ENCODE data around the gene ADCY5.

The ADCY5 gene

DNA sequence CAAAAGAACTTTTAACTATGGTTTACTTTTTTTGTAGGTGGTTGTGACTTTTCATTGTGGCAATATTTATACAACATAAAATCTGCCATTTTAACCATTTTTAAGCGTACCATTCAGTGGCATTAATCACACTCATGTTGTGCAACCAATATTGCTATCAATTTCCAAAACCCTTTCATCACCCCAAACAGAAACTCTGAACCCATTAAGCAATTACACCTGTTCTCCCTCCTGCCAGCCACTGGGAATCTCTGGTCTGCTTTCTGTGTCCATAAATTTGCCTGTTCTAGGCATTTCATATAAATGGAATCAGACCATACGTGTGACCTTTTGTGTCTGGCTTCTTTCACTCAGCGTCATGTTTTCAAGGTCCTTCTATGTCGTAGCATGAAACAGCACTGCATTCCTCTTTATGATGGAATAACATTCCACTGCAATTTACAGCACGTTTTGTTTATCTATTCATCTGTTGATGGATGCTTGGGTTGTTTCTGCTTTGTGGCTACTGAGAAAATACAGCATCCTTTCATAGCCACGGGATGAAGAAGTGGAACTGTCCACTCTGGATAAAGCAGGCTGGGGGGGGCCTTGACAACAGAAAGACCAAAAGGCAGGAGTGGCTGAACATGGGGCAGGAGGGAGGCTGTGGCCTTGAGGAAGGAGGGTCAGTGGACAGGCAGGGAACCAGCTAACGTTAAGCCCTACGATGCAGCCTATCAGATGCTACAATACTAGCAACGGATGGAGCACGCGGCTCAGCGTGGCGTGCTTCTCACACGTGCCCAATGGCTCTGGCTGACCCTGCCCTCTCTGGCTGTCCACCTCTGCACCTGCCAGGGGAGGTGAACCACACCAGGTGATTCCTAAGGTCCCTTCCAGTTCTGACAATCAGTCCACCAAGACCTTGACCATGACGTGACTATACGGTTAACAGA is 136.3 kb downstream of the ADCY5 start:
- DNase-seq (ENCODE audit: low read depth in 4 of 4, low spot score in 1 of 4), result no peak

DNA sequence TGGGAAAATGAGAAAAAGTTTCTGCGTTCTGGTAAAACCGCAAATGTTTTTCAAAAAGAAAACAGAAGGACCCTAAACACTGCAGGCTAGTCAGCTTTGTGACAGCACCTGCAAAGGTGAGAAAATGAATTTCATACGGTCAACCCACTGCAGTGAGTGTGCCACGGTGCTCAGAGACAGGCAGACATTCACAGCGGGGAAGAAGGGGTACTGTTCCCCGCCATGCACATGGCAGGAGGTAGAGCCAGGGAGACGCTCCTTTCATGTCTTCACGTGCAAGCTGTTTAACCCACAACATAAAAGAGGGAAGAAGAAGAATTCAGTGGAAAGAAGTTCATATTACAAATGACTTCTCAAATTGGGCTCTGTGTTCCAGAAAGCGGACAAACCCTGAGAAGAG is 137.7 kb downstream of the ADCY5 start:
- DNase-seq (ENCODE audit: low read depth in 4 of 4, low spot score in 1 of 4), result no peak

DNA sequence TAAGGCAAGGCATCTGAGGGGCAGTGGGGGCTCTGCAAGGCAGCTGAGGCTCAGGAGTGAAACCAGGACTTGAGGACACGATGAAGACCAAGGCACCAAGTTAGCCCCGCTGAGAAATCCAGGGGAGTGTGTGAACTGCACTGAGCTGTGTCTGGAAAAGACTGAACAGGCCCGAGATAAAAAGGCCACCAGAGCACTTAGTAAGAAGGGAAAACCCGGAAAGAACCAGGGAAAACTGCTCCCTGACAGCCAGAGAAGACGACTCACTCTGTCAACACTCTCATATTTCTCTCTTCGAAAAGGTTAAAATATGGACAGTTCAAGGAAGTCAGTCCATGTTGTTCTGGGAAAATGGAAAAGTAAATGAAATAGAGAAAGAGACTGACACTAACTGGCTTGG is 138.1 kb downstream of the ADCY5 start:
- no peak for DNase-seq (ENCODE audit: low read depth in 4 of 4, low spot score in 1 of 4)

DNA sequence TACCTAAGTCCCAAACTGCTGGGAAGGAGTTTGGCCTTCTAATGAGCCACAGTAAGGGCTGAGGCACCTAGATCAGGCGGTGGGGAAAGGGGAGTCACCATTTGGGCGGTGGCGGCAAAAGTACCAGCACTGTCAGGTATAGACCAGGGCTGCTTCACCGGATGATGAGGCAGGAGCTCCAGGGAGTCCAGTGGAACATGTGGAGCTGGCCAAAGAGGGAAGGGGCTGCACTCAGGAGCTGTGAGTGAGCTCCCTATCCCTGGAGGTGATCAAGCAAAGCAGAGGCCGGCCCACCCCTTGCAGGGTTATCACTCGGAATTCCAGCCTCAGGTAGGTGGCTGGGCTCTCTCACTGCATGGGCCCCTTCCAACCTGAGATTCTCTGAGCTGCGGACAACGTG is 138.7 kb downstream of the ADCY5 start:
- no peak for DNase-seq (ENCODE audit: low read depth in 4 of 4, low spot score in 1 of 4)

DNA sequence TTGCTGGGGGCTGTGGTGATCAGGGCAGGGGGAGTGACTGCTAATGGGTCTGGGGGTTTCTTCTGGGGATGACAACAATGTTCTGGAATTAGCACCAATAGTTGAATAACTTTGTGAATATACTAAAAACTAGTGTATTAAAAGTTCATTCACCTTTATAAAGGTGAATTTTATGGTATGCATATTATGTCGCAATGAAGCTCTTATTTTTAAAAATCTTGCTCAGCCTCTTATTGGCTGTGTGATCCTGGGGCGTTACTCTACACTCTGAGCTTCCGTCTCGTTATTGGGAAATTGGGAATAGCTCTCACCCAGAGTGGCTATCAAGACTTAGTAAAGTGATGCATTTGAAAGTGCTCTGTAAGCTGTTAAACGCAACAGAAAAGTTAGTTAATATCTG is 141.8 kb downstream of the ADCY5 start:
- no peak for DNase-seq (ENCODE audit: low read depth in 4 of 4, low spot score in 1 of 4)

DNA sequence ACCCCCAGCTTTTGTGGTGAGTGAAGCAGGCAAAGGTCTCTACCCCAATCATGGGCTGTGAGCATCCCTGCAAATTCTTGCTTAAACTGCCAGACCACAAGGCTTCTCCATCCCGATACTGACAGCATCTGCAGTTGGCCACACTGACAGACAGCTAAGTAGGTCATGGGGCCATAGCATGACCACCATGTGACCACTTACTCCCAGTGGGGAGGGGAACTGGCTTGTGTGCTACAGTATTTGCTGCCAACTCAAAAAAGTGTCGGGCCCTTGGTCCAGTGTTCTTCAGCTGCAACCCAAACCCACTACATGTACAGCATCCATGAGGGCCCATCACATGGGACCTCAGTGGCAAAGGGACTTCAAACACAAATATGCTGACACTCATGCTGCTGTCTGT is 143.7 kb downstream of the ADCY5 start:
- DNase-seq (ENCODE audit: low read depth in 4 of 4, low spot score in 1 of 4), result no peak

DNA sequence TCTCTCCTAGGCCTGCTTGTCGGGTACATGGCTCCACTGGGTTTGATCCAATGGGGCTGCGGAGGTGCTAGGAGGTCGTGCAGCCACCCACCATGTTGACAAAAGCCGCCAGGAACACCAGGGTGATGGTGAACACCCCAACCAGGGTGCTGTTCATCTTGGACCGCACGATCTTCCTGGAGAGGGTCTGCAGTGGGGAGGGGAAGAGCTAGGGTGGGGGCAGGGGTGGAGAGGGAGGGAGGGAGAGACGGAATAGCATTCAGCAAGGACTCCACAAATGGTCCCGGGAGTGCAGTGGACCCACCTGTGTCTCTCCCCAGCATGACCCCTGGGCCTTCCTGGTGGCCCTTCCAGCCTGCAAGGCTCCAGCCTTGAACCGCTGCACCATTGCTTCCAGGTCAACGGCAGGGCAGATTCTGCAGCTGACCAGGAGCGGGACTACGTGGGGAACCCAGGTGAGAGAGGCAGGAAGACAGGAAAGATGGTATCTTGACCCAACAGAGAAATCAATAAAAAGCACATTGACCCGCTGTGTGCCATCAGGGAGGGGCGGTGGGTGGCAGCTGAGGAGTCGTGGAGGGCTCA is 144.8 kb downstream of the ADCY5 start:
- DNase-seq (ENCODE audit: low read depth in 4 of 4, low spot score in 1 of 4), result no peak

DNA sequence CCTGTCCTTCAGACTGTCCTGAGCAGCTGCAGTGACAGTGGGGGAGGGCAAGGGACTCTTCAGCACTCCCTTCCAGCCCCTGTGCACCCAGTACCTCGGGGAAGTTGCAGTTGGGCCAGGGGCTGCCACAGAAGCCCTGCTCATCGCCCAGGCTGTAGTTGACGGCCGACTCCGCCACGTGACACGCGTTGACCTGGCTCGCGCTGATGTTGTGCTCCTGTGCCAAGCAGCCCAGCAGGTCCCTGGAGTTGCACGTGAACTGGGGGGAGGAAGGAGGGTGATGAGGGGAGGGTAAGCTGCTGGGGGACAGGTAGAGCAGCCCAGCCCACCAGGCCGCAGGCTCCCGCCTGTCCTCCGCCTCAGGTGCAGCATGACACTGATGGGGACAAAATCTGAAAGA is 145.9 kb downstream of the ADCY5 start:
- DNase-seq (ENCODE audit: low read depth in 4 of 4, low spot score in 1 of 4), result no peak

DNA sequence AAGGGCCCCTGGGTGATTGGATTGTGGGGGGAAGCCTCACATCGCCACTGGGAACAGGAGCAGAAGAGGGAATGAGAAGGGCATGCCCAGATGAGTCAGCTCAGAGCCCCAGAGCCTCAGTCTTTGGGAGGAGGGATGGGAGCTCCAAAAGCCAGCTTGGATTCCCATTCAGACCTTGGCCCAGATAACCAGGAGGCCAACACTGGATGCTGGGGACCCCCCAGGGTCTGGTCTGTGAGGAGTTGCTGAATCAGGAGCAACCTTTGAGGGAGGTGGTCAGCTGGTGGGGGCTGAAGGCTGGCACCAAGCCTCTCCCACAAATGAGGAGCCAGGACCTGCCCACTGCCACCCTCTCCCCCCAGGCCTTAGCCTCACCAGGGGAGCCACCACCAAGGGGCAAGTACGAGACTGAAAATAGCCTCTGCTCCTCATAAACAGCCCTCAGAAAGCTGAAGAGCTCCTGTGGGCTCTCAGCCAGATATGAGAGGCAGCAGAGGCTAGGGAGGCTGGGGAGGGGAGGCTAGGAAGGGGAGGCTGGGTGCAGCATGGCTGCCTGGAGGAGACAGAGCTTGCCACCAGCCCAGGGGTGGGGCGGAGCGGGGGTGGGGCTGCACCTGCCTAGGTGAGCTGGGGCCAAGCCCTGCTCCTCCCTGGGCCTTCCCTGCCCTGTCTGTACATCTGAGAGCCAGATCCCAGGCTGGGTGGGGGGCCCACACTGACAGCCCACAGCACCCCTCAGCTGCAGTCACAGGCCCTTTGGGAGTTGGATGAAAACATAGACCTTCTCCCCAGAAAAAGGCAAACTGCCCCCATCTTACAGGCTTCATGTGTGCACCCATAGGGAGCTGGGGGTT is 147.3 kb downstream of the ADCY5 start:
- no peak for DNase-seq (ENCODE audit: low read depth in 4 of 4, low spot score in 1 of 4)

DNA sequence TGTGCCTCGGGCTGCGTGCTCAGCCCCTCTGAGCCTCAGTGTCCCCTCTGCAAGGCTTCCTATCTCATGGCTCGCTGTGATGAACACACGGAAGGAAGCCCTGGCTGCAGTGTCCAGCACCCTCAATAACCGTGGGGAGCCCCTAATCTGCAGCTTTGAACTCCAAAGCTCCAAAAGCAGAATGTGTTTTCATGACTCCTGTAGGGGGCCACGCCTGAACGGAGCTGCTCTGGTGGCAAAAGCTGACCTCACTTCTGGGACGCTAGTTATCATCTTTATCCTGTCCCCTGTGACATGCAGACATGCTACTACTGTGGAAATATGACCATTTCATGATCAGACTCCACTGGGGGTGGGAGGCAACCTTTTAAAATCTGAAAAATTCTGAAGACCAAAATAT is 148.3 kb downstream of the ADCY5 start:
- DNase-seq (ENCODE audit: low read depth in 4 of 4, low spot score in 1 of 4), result no peak

DNA sequence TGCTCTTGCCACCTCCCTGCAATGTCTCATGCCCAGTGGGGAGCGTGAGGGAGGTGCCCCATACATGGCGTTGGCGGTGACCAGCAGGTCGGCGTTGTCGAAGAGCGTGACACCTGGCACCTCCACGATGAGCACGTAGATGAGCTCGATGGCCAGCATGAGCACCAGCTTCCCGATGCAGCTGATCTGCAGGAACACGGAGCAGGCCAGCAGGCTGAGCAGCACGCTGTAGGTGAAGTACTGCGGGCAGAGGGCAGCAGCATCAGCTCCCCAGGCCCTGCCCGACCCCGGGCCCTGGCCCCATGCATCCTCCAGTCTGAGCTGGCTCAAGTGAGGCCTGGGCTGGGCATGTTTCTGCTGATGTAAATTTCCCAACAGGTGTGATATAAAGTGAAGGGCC is 148.8 kb downstream of the ADCY5 start:
- DNase-seq (ENCODE audit: low read depth in 4 of 4, low spot score in 1 of 4), result no peak

DNA sequence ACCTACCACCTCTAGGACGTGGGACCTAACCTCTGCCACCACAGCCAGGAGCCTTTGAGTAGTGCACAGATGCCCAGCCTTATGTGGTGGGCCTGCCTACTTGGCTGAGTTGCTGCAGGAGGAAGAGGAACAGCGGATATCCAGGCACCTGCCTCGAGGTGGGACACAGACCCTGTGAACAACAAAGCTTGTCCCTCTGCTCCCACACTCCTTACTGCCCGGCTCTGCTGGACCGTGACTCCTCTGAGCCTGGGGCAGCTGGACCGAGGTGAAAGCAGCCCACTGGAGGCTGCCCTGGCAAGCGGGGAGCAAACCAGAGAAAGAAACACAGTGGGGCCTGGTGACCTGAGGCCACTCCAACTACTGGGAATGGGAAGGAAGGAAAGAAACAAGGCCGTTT is 149.3 kb downstream of the ADCY5 start:
- no peak for DNase-seq (ENCODE audit: low read depth in 4 of 4, low spot score in 1 of 4)

DNA sequence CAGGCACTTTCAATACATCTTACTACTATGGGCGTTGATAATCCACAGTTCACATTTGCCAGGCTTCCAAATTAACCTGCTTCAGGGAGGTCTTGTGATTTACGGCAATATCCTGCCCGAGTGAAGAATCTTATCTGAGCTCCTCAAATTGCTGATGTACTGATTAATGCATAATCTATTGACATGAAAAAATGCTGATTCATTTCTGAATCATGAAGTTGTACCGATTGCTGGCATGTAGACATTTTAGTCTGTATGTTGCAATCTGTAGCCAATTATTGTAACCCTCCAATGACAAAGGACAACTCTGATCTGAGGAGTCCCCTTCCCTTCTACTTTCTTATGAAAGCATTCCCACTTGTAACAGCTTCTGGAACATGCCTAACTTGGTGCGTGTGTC is 150.0 kb downstream of the ADCY5 start:
- DNase-seq (ENCODE audit: low read depth in 4 of 4, low spot score in 1 of 4), result no peak

DNA sequence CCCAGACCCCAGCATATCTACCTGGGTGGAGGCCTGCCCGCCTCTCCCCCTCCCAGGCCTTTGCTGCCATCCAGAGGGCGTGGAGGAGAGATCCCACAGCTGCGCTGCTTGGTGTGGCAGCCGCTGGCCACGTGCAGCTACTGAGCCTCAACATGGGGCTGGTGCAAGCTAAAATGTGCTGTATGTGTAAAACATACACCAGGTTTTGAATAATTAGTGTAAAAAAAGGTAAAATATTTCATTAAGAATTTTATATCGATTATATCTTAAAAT is 151.3 kb downstream of the ADCY5 start:
- DNase-seq (ENCODE audit: low read depth in 4 of 4, low spot score in 1 of 4), result no peak

DNA sequence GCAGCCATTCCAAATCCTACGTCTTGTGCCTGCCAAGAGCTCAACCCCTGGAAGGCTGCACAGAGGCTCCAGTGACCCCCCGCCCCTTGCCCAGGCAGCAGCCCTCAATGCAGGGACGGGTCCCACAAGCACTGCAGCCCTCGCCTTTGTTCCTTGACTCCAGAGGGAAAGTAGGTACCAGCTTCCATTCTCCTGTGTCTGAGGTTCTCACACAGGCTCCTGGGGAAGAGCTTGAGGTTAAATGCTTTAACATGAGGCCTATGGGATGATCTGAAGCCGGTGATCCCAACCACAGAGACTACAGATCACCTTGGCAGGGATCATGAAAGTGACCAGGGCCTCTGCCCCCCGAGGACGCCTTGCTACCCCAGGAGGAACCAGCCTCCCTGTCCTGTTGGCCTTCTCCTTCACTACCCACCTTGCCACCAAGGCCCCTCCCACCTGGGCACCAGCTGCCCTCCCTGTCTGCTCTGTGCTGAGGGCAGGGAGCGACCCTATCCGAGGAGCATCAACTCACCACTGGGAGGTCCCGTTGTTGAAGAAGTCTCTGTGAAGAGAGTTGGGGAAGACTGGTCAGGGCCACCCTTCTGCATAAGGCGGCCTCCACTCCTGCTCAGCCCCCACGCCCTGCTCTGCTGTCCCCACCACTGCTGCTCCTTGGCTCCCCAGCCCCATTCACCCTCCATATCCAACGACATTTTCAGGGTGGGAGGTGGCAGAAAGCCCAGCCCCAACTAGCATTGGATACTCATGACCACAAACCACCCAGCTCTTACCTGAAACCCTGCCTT is 151.9 kb downstream of the ADCY5 start:
- no peak for DNase-seq (ENCODE audit: low read depth in 4 of 4, low spot score in 1 of 4)

DNA sequence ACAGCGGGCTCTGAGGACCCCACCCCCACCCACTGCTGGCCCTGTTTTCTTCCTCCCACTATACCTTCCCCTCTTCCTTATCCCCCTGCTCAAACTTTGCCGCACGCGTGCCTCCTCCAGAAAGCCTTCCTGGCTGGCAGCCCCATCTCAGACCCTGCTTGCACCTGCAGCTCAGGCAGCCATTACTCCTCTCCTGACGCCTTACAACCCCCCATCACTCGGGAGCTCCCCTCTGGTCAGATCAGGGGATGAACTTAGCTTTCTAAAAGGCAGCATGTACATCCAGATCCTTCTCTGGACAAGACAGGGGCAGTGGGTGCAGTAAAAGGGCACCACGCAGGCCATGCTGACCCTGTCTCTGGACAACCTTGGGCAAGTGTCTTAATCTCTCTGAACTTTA is 152.6 kb downstream of the ADCY5 start:
- no peak for DNase-seq (ENCODE audit: low read depth in 4 of 4, low spot score in 1 of 4)

DNA sequence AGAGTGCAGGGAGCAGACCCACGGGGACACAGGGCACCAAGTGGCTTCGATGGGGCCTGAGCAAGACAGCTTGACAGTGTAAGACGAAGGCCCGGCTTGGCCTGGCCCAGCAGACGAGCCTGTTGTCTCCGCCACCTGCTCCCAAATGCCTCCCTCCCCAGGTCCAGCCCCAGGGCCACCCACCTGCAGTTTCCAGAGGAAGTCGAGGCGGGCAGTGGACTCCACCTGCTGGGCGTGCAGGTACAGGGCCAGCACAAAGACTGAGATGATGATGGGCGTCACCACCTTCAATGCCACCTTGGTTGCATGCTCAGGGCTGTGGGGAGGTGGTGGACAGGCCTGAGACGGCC is 153.0 kb downstream of the ADCY5 start:
- DNase-seq (ENCODE audit: low read depth in 4 of 4, low spot score in 1 of 4), result no peak

DNA sequence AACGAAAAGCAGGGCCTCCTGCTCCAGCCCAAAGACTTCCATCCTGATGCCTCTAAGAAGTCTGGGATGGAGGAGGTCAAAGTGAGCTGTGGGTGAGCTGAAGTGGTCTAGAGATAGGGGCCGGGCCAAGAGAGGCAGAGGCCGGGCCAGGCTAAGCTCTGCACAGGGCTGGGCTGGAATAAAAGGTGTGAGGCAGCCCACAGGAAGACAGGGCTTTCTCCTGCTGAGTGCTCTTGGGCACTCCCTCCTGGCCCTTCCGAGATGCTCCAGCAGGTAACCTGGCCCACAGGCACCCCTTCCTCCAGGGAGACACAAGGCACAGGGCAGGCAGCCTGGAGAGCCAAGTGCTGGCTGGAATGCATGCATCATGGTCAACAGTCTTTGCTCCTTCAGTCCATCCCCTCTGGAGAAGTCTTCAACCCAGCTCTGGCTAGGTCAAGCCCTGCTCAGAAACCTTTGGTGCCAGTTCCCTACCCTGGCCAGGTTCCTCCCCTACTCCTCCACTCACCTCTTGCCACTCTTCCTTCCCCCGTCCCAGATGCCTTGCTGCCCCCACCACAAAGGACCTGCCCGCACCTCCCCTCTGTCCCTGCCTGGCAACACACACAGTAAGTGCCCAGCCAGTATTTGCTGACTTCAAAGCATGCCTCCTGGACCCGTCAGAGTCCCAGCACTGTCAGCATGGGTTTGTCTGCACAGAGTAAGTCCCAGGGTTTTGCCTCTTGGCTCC is 153.6 kb downstream of the ADCY5 start:
- no peak for DNase-seq (ENCODE audit: low read depth in 4 of 4, low spot score in 1 of 4)

DNA sequence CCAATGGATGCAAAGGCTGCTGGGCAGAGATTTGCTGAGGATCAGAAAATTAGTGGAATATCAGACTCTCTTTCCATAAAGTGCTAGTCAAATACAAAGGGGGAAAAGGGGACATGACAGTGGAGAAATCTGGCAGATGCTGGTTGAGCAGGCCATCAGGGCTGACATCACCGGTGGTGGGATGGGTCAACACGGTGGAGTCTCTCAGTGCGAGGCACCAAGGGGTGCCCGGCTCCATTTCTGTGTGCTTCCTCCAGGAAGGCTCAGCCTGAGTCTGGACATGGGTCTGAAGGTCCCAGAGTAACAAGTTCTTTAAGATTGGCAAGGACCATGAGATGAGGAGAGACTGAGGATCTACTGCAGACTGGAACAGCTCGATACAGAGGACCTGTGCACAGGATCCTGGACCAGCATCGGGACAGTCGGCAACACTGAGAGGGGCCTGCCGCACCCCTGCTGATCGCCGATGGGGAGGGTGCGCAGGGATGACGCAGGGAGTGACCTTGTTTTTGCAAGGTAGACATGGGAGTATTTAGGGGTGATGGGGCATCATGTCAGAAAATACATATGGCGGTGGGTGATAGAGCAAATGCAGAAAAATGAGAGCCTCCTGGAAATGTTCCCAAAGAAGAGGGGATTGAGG is 154.5 kb downstream of the ADCY5 start:
- no peak for DNase-seq (ENCODE audit: low read depth in 4 of 4, low spot score in 1 of 4)

All from stimulated activated CD4-positive, alpha-beta T cell treated with anti-CD3 and anti-CD28 coated beads, Interleukin-1b, Interleukin-23, amount 100 ng/mL, for 24 hours (primary cell).